GM12891 (cell line): Measurements from ENCODE around the gene ASB18.

Experiments used
- DNase-seq: peaks from one replicate; pipeline ENCODE4 v3.0.0; 2011; ENCODE audit warnings: low spot score; ENCODE audit not compliant: insufficient read length
- FAIRE-seq: peaks from 2 replicates; lab custom pipeline; 2011; peaks lifted over from hg19 to GRCh38; lab: Jason Lieb, UNC
- PAX5 ChIP-seq: IDR thresholded peaks from 2 replicates; pipeline ENCODE4 v1.6.1; 2011; ENCODE audit warnings: low read length, moderate library complexity, mild to moderate bottlenecking; ENCODE audit not compliant: insufficient read depth, severe bottlenecking
- POLR2A ChIP-seq: IDR thresholded peaks from 2 replicates; pipeline ENCODE4 v1.6.1; 2011; ENCODE audit warnings: low read depth, low read length, control low read depth
- POLR2AphosphoS5 ChIP-seq: IDR thresholded peaks from 2 replicates; pipeline ENCODE4 v1.6.1; 2011; ENCODE audit warnings: low read depth, low read length, control low read depth
- POU2F2 ChIP-seq: IDR thresholded peaks from 2 replicates; pipeline ENCODE4 v1.6.1; 2011; ENCODE audit warnings: low read depth, mild to moderate bottlenecking, control low read depth, low read length, moderate library complexity
- SPI1 ChIP-seq: IDR thresholded peaks from 2 replicates; pipeline ENCODE4 v1.6.1; 2011; ENCODE audit warnings: low read depth, low read length, control low read depth
- TAF1 ChIP-seq: IDR thresholded peaks from 2 replicates; pipeline ENCODE4 v1.6.1; 2011; ENCODE audit warnings: low read depth, low read length, control low read depth

The ASB18 gene

GRCh38 chr2:236171680-236172254, 92.4 kb downstream of the ASB18 start:
- DNase-seq (no peak), FAIRE-seq (no peak)
- no peak for TF ChIP-seq POU2F2
- TF ChIP-seq SPI1, result no peak
- TF ChIP-seq TAF1, result no peak
- TF ChIP-seq POLR2A, result no peak
- no peak for TF ChIP-seq POLR2AphosphoS5
- no peak for TF ChIP-seq PAX5

DNA sequence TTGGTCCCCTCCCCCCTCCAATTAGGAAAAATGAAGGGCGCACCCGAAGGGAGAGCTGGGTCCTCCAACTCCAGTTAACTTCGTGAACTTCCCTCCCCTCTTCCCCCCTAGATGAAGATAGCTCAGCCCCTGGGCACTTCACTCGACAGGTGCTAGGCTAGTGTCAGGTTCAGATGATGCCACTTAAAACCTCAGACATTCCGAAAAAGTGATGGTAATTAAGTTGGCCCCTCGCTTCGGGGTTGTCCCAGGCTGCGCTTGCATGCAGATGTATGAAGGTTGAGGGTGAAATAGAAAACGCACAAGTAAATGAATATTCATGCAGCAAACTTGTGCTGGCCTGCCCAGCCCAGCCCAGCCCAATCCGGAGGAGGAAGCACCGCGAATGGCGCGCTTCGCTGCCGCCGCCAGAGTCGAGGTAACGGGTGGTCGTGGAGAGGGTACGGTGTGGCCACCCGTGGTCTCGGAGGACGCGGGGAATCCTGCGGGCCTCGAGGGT, 93.0 kb downstream of the ASB18 start:
- TF ChIP-seq POLR2AphosphoS5 (no peak), SPI1 (no peak), POLR2A (no peak), TAF1 (no peak), POU2F2 (no peak), PAX5 (no peak)
- FAIRE-seq (no peak), DNase-seq (no peak)

DNA sequence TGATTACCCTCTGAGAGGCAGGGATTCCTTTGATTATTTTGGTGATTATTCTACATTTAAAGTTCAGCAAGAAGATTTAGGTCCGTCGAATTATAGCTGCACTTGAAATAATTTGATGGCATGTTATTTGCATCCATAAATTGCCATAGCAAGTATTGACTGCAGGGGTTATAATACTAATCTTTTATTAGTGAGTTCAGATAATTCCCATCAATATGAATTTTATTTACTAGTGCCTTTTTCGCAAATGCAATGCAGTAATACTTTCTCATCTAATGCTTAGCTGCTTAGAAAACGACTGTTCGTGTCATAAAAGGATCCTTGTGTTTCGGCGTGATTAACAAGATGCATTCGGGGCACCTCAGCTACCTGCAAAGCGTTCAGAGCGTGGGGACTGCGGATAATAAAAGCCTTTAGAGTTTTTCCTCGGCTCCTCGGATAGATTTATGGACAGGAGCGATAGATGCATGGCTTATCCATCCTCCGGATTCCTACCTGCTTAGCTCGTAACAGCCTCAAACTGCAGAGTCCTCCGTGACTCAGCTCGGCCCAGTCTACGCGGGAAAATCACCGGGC, 93.5 kb downstream of the ASB18 start:
- no peak for DNase-seq
- FAIRE-seq, result no peak
- TF ChIP-seq SPI1 (no peak), TAF1 (no peak), POLR2AphosphoS5 (no peak), POU2F2 (no peak), POLR2A (no peak), PAX5 (no peak)

GRCh38 chr2:236169741-236170589, 94.2 kb downstream of the ASB18 start:
- no peak for FAIRE-seq
- DNase-seq, result no peak
- TF ChIP-seq POLR2AphosphoS5 (no peak), SPI1 (no peak), POLR2A (no peak), PAX5 (no peak), TAF1 (no peak), POU2F2 (no peak)

- TF ChIP-seq TAF1, result no peak
- no peak for TF ChIP-seq POU2F2
- no peak for TF ChIP-seq PAX5
- DNase-seq, result no peak
- FAIRE-seq, result no peak
Observed at GRCh38 chr2:236169151-236169721, 95.0 kb downstream of the ASB18 start.

- DNase-seq (no peak), FAIRE-seq (no peak)
- TF ChIP-seq POLR2AphosphoS5 (no peak), POU2F2 (no peak), TAF1 (no peak), SPI1 (no peak), PAX5 (no peak), POLR2A (no peak)
Observed at GRCh38 chr2:236168110-236169080, 95.8 kb downstream of the ASB18 start, which contains the start of gene GBX2. Gene GBX2 (minus strand): TSS chr2:236168386. CDS start chr2:236167971, 415 bp downstream.

DNA sequence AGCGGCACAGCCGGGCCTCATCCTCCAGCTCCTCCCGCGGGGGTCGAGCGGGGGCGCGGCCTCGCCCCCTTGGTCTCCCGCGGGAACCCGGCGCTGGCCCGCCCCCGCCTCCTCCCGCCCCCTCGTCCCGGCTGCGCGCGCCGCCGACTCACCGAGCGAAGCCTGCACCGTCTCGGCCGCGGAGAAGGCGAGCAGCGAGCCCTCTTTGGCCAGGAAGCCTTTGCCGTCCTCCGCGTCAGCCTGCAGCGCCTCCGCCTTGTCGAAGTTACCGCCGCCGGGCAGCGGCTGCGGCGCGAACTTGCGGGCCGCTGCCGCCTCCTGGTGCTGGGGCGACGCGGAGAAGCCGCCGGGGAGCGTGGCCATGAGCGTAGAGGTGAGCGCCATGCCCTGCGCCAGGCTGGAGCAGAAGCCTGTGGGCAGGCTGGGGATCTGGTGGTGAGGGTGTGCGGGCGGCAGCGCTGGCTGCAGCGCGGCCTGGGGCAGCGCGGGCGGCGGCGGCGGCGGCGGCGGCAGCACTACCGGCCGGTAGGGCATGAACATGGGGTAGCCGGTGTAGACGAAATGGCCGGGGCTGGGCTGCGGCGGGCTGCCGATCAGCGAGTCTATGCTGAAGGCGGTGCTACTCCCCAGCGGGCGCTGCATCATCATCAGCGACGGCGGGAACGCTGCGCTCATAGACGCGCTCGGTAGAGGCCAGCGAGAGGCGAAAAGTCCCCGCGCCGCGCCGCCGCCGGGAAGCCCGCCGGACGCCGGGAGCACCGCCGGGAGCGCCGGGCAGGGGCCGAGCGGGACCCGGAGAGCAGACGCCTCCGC, 96.7 kb downstream of the ASB18 start:
- DNase-seq, result no peak

More for the DNA sequence above, 96.7 kb downstream of the ASB18 start:
- no peak for TF ChIP-seq PAX5
- TF ChIP-seq POLR2A, result no peak
- no peak for TF ChIP-seq SPI1
- no peak for TF ChIP-seq POLR2AphosphoS5
- TF ChIP-seq TAF1, result no peak
- no peak for TF ChIP-seq POU2F2
- FAIRE-seq, result no peak
